HG03469 (cell line): ENCODE results near the gene WRAP73.

Source experiments
- ATAC-seq: cut with Tn5 transposase; IDR thresholded peaks from one replicate; pipeline ENCODE4 v1.9.1; 2021; ENCODE audit warnings: mild to moderate bottlenecking, moderate library complexity, moderate number of reproducible peaks; ENCODE audit not compliant: unreplicated experiment

Gene WRAP73

DNA sequence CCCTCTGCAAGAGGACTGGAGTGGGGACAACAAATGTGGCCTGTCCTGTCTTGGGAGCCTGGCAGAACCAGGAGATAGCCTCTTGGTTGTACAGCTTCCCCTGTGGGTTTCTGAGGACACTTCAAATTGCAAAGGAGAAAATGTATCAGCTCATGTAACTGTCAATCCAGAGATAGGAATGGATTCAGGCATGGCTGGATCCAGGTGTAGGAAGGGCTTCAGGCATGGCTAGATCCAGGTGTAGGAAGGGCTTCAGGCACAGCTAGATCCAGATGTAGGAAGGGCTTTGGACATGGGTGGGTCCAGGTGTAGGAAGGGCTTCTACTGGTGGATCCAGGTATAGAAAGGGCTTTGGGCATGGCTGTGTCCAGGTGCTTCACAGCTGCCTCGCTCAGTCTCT, 33.3 kb upstream of the WRAP73 start:
- ATAC-seq, result no peak

DNA sequence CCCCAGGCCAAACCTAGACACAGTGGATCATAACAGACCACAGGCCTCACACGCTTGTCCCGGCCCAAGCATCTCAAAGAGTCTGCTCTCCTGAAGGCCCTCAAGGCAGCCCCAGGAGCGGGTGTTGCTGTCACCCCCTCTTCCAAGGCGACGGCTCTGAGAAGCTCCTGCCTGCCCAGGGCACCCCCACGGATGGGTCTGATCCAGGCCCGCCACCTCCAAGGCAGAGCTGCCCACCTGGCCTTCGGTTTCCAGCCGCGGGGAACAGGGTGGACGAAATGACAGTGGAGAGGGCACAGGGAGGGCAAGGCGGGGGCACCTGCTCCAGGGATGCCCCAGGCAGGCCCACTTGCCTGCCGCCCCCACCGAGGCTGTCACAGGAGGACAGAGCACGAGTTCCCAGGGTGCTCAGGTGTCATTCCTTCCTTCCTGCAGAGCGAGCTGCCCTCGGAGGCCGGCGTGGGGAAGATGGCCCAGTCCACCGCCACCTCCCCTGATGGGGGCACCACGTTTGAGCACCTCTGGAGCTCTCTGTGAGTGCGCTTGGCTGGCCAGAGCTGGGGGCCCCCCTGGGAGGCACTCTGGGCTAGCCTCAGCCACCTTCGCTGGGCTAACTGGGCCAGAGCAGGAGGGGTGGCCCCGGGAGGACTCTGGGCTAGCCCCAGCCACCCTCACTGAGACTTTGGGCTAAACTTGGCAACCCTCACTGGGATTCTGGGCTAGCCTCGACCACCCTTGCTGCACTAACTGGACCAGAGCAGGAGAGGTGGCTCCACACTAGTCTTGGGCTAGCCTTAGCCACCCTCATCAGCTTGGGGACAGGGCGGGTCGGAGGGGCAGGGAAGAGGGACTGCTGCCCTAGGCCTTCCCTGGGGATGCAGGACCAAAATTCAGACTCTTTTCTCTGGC, 32.2 kb upstream of the WRAP73 start:
- ATAC-seq, result no peak

DNA sequence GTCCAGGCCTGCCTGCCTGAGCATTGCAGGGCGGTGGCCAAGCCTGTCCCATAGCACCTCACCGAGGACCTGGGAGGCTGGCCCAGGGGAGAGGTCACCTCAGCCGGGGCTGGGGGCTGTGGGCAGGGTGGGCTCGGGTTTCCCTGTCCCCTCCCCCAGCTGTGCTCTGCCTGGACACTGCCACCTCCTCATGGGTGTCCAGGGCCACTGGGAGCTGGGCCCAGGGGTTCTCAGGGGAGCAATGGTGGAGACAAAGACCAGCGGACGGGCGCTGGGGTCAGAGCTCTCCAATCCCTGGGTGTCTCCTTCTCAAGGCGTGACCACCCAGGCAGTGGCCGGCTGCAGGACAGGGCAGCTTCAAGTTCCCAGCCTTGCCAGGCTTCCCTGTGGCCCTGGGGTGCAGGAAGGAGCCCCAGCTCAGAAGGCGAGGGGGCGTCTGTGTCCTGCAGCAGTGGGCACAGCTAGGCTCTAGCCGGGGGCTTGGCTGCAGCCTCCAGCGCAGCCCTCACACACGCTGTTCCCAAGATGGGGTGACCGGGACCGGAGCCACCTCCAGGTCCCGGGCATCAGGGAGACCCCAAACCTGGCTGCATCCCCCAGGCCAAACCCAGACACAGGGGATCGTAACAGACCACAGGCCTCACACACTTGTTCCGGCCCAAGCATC, 31.5 kb upstream of the WRAP73 start:
- no peak for ATAC-seq

DNA sequence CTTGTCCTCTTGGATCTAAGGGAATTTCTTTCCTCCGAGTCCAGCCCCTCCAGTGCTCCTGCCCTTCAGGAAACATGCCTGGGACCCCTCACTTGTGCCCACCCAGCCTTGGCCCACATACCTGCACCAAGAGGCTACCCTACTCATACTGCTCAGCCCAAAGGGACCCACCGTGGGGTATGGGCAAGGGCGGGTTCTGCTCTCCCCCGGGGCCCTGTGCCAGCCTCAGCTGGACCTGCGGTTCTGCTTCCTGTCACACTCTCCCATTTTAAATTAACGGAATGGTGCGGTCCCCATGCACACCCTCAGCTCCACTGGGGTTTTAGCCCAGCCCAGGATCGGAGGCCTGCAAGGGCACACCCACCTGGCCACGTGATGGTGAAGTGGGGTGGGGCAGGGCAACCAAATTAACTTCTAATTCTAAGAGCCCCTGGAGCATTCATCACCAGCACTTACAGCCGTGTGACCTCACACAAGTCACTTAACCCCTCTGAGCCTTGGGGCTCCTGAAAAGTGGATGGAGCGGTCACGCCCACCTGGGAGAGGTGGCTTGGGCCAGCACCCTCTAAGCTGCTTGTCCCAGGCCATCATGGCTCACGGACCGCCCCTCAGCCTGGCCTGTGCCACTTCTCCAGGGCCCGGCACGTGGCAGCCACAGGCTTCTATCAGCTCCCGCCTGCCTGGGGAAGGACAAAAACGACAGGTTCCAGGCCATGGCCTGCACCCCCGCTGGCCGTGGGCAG, 30.8 kb upstream of the WRAP73 start:
- no peak for ATAC-seq

DNA sequence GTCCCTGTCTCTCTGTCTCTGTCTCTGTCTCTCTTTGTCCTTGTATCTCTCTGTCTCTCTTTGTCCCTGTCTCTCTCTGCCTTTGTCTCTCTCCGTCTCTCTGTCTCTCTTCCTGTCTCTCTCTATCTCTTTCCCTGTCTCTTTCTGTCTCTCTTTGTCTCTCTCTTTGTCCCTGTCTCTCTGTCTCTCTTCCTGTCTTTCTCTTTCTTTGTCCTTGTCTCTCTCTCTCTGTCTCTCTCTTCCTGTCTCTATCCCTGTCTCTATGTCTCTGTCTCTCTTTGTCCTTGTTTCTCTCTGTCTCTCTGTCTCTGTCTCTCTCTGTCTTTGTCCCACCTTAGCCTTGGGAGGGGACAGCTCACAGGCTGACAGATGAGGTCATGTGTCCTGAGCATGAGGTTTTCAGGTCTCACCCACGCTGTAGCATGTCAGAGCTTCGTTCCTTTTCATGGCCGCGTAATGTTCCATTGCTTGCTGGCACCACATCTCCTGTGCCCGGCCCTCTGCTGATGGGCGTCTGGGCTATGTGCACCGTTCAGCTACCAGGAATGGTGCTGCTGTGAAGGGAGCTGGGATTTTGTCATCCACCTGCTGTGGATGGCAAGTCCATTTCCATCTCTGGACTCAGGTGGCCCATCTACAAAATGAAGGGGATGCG, 30.0 kb upstream of the WRAP73 start:
- no peak for ATAC-seq

DNA sequence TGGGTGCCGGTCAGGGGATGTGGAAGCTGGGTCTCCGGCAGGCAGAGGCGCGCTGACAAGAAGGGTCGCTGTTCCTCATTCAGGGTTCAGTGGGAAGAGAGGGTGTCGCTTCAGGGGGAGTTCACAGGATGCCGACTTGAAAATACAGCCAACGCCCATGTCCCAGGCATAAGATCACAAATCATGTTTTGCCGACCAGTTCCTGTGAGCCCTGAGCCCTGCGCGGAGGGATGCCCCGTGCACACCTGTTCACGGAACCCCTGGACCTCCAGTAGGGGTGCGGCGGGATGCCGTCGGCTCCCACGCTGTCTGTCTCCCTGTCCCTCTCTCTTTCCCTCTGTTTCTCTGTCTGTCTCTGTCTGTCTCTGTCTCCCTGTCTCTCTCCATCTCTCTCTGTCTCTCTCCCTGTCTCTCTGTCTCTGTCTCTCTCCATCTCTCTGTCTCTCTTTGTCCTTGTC, 29.2 kb upstream of the WRAP73 start:
- ATAC-seq, result no peak

DNA sequence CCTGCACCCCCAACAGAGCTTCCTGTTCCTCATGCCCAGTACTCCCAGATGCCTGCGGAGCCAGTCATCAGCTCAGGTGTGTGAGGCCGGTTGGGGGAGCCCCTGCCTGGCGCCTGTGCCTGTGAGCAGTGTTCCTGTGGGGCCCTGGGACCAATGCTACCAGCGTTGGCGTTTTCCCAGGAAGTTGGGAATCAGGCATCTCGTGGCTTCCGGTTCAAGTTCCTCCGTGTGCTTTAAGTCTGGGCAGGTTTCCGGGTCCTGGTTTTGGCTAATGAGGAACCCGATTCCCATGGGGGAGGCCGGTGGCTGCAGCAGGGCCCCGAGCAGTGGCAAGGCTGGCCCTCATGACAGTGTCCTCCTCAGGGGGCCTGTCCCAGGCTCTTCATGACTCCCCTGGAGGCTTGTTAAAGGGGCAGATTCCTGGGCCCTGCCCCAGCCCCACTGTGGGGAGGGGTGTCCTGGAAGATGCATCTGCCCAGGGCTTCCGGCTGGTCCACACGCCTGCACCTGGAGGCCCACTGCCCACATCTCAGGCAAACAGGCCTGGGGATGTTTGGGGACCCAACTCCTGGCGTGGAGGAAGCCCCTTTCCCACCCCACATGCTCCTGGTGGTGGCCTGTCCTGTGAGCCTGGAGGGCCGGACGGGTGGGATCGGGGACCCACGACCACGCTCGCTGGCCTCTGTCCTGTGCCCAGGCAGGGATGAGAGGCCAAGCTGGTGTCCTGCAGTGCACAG, 28.6 kb upstream of the WRAP73 start:
- ATAC-seq, result no peak

DNA sequence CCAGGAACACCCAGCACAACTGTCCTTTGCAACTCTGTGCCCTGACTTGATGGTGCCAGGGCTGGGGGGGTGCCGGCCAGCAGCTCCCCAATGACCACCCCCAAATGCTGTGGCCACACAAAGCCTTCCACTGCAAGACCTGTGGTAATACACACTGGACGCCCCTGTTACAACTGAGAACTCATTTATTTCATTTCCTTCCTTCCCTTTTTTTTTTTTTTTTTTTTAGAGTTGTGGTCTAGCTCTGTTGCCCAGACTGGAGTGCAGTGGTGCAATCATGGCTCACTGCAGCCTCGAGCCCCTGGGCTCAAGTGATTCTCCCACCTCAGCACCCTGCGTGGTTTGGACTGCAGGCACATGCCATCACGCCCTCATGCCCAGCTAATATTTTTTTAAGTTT, 27.6 kb upstream of the WRAP73 start:
- ATAC-seq, result no peak

DNA sequence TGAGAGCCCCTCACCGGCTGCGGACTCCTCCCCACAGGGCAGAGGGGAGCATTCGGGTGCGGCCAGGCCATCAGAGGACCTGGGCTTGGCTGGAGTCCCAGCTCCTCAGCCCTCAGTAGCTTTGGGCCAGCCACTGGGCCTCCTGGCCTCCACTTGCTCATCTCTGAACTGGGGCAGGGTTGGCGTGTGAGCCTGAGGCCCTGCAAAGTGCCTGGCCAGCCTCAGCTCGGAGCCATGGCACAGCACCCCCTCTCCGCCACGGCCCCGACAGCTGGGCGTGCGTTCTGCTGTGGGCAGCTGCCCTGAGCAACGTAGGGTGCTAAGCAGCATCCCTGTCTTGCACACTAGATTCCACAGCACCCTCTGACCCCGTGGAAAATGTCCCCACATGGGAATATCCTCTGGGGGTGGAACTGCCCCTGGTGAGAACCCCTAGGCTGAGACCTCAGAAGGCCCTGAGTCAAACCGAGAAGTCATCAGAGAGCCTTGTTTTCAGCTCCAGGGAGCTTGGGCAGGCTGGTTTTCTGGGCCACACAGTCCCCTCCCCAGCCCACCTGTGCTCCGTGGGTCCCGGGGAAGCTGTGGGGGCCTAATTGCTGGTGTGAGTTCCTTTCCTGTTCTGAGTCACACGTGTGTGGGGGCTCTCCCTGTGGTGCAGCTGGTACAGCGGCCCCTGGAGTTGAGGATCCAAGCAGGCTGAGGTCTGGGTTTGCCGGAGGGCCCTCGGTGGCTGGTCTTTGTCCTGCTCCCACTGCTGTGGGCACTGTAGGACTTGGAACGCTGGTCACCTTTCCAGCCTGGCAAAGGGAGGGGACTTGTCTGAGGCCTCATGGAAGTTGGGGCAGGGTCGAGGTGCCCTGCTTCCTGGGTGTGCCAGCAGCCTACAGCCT, 26.9 kb upstream of the WRAP73 start:
- peak; percentile 54 for ATAC-seq

DNA sequence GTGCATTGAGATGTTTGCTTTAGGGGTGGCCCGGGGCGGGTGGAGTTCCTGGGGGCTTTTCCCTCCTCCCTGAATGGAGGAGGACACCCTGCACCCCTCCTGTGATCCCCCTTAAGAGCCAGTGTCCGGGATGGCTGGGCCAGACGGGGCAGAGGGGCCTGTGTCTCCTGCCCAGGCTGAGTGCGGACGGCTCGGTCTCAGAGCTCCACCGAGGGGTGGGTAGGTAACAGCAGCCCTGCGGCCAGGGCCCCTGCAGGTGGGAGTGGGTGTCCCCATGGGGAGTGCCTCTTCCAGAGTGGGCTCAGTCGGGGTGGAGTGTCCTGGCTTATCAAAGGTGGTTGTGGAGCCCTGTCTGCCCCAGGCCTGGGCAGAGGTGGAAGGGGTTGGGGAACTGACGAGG, 25.5 kb upstream of the WRAP73 start:
- no peak for ATAC-seq

DNA sequence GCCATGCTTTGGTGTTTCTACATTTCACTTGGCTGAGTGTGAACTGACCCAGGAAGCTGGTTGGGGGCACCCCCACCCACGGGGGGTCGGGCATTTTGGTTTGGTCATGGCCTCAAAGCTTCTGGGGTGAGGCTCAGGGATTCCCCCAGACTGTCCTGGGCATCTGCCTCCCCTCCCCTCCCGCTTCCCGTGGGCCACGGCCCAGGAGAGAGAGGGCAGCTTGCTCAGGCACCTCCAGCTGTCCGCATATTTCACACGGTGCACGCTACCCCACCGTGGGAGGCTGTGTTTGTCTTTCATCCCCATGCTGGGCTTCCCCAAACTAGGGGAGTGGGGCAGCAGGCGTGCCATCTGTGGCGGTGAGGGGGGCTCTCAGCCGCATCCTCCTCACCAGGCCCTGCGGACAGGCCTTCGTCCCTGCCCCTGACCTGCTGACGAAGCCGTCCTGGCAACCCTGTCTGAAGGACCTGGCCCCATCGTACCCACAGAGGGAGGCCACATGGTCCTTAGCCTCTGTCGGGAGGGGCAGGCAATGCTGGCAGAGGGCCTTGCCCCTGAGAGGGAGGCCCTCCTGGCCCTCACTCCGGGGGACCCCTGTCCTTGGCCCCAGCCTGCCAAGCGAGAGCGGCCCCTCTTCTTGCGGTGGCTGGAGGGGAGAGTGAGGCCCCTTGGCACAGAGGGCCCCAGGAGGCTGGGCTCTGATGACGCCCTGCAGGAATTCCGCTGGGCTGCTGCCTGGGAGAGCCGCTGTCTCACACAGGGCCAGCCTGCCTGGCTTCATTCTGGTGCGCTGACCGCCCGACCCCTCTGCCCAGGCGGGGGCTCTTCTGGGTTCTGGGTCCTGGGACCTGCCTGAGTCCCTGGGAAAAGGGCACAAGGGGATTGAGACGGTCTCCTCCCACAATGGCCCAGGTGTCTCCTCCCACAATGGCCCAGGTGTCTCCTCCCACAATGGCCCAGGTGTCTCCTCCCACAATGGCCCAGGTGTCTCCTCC, 24.5 kb upstream of the WRAP73 start:
- ATAC-seq, result no peak

DNA sequence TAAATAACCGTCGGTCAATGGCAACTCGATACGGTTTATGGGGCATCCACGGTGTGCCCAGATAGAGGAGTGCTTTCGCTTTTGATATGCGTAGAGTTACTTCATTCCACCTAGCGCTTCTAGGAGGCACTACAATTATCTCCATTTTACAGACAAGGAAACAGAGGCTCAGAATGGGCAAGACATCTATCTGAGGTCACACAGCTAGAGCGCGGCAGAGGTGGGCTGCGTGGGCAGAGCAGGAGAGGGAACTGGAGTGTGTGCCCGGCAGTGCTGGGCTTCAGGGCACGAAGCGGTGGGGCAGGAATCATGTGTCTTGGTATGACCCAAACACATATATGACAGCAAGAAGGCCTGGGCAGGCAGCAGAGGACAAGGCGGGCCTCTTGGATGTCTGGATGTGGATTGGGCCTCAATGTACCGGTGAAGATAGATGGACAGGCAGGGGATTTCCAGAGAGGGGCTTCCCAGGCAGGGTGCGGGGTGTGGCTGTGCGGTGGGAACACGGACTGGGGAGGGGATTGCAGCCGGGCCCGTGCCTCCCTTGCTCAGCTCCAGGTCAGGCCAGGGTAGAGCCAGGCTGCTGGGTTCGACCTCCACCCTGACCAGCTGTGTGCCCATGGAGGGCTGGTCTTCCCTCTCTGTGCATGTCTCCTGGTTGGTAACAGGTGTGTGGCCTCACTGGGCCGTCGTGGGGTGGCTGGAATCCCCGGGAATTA, 23.6 kb upstream of the WRAP73 start:
- ATAC-seq, result no peak

DNA sequence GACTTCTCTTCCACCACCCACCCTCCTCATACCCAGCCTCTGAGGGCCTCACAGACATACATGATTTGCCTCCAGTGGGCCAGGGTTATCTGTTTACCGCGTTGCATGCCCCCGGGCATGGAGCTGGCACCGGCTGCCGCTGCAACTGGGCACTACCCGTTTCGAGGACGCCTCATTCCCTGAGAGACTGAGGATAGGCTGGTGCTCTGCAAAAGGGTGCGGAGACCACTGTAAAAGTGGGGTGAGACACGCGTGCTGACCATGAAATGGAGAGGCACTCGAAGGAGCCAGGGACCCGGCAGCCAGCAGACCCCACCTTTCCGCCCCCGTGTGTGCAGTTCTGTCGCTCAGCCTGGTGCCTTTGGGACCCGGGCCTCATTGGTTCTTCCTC, 23.1 kb upstream of the WRAP73 start:
- no peak for ATAC-seq

DNA sequence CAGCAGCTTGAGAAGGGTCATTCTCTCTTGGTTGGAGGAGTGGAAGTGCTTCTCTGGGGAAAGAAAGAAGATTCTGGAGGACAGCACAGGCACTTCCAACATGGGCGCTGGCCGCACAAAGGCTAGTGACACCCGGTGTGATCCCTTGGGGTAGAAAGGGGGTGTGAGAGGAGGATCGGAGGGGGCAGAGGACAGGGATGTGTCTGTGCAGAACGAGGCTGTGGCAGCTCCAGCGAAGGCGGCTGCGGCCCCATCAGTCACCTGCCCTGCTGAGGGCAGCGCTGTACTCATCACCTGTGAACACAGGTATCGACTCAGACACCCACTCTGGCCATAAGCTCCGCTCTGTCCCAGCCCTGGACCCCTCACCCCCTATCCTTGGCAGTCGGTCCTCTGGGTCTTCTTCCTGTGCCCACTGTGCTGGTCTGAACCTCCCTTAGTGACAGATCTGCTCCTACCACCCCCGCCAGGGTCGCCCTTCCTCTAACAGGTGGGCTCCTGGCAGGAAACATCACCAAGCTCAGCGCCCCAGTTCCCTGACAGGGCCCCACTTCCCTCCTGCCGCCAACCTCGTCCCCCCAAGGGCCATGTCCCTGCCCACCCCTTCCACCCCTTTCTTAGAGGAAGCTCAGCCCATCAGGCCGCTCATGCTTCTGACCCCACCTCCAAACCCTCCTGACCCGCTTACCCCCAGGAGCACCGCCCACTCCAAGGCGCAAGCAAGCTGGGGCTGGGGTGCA, 22.5 kb upstream of the WRAP73 start:
- ATAC-seq, result no peak

DNA sequence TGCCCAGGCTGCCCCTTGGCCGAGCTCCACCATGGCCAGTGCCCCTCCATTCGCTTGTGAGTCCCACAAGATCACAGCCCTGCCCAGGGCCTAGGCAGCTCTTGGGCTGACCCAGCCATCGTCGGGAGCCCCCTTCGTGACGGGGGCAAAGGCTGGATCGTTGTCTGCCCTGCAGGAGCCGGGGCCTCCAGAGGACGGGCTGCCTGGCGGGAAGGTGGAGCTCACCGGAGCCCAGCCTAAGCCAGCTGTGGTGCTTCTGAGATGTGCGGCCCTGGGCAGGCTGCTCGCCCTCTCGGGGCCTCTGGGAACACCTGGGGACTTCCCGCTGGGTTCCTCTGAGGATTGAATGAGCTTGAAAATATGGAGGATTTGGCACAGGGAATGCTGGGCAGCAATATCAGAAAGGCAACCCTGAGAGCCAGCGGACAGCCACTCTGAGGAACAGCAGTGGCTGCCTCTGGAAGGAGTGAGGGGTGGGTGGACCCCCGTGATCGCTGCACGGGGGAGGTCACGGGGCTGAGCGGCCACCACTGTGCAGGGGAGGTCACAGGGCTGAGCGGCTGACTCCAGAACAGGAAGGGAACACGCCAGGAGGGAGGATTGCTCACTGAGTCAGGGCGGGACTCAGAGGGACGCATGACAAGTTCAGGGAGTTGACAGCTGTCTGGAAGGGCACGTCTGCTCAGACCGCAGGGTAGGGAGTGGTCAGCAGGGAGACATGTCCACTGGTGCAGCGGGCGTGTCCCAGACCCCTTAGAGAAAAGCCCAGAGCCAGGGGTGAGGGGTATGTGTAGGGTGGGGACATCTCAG, 21.7 kb upstream of the WRAP73 start:
- no peak for ATAC-seq

DNA sequence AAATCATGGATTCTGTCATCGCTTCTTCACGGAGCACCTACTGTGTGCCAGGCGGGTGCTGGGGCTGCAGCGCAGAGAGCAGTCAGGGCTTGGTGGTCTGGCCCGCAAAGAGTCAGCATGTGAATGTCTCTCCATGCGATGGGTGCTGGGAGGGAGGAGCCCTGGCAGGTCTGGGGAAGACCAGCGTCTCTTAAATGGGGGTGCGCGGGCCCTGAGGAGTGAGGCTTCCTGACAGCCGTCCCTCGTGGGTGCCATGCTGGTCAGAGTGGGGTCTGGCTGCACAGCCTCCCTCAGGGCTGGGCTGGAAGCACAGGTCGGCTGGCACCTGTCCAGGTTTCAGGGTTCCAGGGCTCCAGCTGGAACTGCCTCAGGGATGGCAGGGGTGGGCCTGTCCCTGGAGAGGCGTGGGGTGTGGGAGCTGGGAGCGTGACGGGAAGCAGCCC, 20.9 kb upstream of the WRAP73 start:
- no peak for ATAC-seq
